HG03280 (cell line): ENCODE measurements around the gene MAPK7.
"Not testable (repeated sequence)": the region's sequence is repeated elsewhere in the genome, so short reads cannot be mapped to it uniquely, and the experiment has no call there.

ENCODE experiments used
- ATAC-seq: cut with Tn5 transposase; IDR thresholded peaks from one replicate; pipeline ENCODE4 v1.9.1; 2021; ENCODE audit warnings: mild to moderate bottlenecking, moderate library complexity; ENCODE audit not compliant: unreplicated experiment

The MAPK7 gene

DNA sequence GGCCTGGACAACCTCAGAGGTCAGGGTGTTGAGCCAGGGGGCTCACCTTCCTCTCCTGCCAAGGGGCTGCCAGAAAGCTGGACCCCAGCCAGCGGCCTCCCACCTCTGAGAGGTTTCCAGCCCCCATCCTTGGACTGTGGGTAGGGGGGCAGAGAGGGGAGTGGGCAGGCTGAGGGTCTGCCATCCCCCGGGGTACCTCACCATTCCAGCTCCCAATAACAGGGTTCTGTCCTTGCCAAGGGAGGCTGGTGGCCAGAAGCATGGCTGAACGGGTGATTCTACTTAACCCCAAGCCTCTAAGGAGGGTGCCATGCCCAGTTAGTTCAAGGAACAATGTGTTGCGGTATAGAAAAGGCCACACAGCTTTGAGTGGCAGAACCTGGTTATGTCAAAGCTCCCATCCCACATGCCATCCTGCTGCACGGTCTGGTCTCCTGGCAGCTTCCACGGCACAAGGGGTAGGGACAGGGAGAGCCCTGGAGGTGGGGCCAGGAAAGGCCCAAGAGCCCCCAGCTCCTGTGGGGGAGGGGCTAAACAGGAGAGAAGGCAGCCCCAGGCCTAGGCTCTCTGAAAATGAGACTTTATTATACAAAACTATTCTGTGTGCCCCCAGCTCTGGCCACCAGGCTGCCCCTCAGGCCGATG lies 35.6 kb upstream of the MAPK7 start:
- no peak for ATAC-seq

DNA sequence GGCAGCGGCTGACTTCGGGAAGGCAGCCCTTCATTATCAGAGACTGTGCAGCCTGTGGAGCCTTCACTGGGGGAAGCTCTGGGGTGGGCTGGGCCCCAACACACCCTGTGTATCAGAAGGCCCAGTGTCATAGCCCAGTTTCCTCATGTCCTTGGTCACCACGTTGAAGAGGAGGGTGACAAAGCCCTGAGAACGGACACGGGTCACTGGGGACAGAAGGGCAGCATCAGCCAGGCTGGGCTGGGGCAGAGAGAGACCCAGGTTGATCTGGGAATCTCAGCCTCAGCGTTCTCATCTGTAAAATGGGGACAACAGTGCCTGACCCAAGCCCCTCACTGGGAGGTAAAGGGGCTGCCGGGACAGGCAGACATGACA lies 35.1 kb upstream of the MAPK7 start:
- no peak for ATAC-seq

DNA sequence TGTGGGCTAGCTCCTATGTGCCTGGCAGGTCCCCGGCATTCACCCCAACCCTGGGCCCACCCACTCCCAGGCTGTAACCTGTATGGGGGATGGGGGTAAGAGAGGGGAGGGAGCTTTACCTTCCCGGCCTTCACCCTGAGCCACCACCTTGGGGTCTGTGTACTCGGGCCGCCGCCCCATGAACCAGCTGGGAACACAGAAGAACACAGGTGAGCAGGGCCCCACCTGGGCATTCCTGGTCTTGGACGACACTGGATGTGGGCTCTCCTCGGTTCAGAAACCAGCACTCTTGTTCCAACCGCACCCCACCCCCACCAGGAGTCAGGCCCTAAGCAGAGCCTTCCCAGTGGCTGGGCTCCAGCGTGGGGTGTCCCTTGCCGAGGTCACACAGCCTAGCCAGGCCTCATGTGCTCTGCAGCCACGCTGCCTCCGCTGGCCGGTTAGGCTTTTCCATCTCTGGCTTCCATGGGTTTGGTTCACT lies 34.6 kb upstream of the MAPK7 start:
- no peak for ATAC-seq

GRCh38 chr17:19344311-19345066 lies 33.8 kb upstream of the MAPK7 start:
- no peak for ATAC-seq

- ATAC-seq: no peak
These were observed 33.2 kb upstream of the MAPK7 start for GRCh38 chr17:19345067-19345460.

DNA sequence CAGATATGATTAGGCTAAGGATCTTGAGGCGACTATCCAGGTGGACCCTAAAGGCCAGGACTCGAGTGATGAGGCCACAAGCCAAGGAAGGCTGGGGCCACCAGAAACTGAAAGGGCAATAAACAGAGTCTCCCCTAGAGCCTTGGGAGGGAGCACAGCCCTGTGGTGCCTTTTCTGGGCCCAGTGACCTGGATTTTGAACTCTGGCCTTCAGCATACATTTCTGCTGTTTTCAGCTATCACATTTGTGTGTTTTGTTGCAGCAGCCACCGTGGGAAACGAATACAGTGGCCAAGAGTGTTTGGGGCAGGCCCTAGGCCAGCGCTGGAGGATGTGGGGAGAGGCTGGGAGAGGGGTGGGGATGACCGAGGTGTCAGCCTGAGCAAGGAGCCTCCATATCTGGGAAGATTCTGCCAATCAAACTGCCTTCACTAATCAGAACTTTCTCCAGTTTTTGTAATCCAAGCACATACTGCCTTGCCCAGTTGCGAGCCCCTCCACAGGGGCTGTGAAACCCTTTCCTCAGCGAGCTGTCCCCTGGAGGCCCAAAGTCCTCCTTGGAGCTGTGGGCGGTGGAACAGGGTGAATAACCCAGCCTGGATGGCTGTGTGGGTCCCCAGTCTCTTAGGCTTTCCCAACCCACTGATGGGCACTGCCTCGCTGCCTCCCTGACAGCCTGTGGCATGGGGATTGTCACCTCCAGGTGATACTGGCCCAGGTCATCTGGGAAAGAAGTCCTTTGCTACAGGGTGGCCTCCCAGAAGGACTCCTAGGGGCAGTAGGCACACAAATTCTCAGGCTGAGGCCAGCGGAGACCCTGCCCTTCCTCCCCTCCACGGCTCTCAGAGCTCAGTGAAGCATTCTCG lies 32.6 kb upstream of the MAPK7 start:
- no peak for ATAC-seq

- no peak for ATAC-seq
These were observed 31.7 kb upstream of the MAPK7 start for GRCh38 chr17:19346351-19347255.

- no peak for ATAC-seq
These were observed 30.8 kb upstream of the MAPK7 start for GRCh38 chr17:19347323-19348080.

DNA sequence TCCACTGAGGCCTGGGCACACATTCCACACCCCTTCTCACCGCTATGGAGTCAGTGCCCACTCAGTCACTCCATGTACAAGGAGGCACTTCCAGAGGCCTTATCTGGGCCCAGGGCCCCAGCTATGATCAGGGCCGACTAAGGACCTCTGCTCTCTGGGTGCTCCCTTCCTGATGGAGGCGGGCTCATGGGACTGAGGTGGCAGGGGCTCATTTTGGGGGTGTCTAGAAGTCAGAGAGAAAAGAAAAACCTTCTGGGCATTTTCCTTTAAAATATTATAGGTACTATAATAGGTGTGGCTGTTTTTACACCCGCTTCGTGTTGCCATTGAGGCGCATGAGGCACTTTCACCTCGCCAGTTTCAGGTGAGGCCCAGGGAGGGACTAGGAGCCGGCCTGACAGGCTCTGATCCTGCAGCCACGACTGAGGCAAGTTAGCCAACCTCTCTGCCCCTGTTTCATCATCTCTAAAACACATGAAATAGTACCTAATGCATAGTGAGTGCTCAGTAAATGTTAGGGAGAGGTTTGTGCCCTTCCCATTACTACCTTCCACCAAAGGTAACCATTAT lies 30.1 kb upstream of the MAPK7 start:
- ATAC-seq: no peak

- ATAC-seq: no peak
These were observed 29.5 kb upstream of the MAPK7 start for GRCh38 chr17:19348806-19349205.

- not testable (repeated sequence) for ATAC-seq
These were observed 24.9 kb upstream of the MAPK7 start for GRCh38 chr17:19353401-19353800.

DNA sequence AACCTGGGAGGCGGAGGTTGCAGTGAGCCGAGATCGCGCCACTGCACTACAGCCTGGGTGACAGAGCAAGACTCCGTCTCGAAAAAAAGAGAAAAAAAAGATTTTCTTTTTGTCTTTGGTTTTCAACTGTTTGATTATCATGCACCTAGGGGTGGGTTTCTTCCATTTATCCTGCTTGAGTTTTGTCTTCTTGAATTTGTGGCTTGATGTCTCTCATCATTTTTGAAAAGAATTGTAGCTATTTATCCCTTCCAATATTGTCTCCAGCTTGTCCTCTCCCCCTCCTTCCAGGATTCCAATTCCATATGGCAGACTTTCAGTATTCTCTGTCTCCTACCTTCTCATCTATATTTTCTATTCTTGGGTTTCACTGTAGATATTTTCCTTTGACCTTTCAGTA lies 23.6 kb upstream of the MAPK7 start:
- ATAC-seq: no peak

GRCh38 chr17:19357351-19357750 lies 20.9 kb upstream of the MAPK7 start:
- no peak for ATAC-seq

DNA sequence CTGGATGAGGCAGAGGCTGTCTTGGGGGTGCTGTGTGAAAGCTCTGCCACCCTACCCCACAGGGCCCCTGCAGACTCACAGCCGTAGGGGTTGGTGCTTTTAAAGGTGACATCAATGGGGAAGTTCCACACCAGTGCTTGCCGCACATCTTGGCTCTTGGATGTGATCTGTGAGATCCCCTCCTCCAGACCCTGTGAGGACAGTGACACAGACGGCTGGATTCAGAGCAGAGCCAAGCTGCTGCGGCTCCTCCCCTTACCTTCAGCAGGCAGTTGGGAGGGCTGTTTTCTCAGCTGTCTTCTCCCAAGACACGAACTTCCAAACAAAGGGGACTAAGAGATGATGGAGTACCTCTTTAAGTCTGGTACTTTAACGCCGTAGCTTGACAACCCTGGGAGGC lies 20.5 kb upstream of the MAPK7 start:
- no peak for ATAC-seq

GRCh38 chr17:19359151-19359550 lies 19.1 kb upstream of the MAPK7 start:
- no peak for ATAC-seq

GRCh38 chr17:19359856-19360255 lies 18.4 kb upstream of the MAPK7 start:
- ATAC-seq: no peak

DNA sequence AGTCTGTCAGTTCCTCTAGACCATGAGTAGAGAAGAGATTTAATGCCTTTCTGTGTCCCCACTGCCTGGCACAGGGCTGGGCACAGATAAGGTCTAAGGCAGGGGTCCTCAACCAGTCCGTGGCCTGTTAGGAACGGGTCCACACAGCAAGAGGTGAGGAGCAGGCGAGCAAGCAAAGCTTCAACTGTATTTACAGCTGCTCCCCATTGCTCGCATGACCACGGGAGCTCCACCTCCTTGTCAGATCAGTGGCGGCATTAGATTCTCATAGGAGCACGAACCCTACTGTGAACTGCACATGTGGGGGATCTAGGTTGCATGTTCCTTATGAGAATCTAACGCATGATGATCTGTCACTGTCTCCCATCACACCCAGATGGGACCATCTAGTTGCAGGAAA lies 17.5 kb upstream of the MAPK7 start:
- no peak for ATAC-seq

DNA sequence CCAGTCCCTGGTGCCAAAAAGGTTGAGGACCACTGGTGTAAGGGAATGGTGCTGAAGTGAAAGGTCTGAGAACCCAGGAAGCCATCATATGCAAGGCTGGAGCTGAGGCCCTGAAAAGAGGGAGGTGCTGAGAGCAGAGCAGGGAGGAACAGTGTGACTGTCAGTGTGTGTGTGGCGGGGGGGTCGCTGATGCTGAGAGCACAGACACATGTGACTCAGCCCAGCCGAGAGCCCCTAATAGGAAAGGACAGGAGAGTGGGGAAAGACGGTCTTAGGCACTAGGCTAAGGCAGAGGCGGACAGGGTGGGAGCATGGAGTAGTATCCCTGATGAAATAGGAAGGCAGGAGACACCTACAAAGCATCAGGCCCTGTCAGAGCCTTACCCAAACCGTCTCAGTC lies 17.0 kb upstream of the MAPK7 start:
- no peak for ATAC-seq

DNA sequence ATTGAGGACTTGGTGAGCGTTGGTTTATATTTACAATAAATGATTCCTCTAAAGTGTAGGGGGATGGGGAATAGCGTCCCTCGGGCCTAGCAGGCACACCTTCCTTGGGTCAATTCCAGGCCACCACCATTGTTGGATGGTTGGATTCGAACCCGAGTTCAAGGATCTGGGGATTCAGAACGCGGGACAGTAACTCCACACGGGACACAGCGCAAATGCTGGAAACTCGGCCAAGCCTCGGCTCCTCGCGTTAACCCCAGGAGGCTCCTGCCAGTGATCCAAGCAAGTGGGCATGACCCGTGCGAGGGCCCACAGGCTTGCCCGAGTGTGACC lies 16.4 kb upstream of the MAPK7 start:
- ATAC-seq: no peak
